H1 (cell line): Measurements from ENCODE around the gene APOBEC3H. TPM values are rescaled to one million over a fixed set of nuclear protein-coding genes. Genes with fewer than 3 reads are reported as not detected.

ENCODE experiments used
- ASH2L ChIP-seq: fragments of 200-600, 300-600 bp; sonication (generic); IDR thresholded peaks from one replicate; pipeline ENCODE4 v1.7.1; 2017; ENCODE audit warnings: low read length
- CBX8 ChIP-seq: fragments of 300-800, 300-1000 bp; sonication (generic); IDR thresholded peaks from 2 replicates; pipeline ENCODE4 v1.7.1; 2016; ENCODE audit warnings: low read depth, low read length, borderline replicate concordance
- CTBP2 ChIP-seq: IDR thresholded peaks from 2 replicates; pipeline ENCODE4 v1.7.0; 2011; ENCODE audit warnings: borderline replicate concordance, mild to moderate bottlenecking, moderate library complexity, mixed read lengths, low read length; ENCODE audit not compliant: insufficient read depth, insufficient read length
- JUND ChIP-seq: IDR thresholded peaks from 2 replicates; pipeline ENCODE4 v1.6.1; 2011; ENCODE audit warnings: mild to moderate bottlenecking, improper control_type of control experiment, low read length
- KDM5A ChIP-seq: fragments of 200-600 bp; IDR thresholded peaks from 2 replicates; pipeline ENCODE4 v1.7.1; 2012; ENCODE audit warnings: mild to moderate bottlenecking, low read length, inconsistent platforms, mixed read lengths
- MAFK ChIP-seq: IDR thresholded peaks from 2 replicates; pipeline ENCODE4 v1.6.1; 2012; ENCODE audit warnings: low read depth, mild to moderate bottlenecking, improper control_type of control experiment, low read length
- POLR2AphosphoS5 ChIP-seq: IDR thresholded peaks from 2 replicates; pipeline ENCODE4 v1.6.1; 2011; ENCODE audit warnings: low read depth, low read length
- RBBP5 ChIP-seq: IDR thresholded peaks from 2 replicates; pipeline ENCODE4 v1.7.1; 2012; ENCODE audit warnings: low read depth, mild to moderate bottlenecking, inconsistent platforms, low read length, moderate library complexity, borderline replicate concordance
- SIRT6 ChIP-seq: IDR thresholded peaks from one replicate; pipeline ENCODE4 v1.7.1; 2012; ENCODE audit warnings: low read length, inconsistent platforms
- TAF7 ChIP-seq: optimal IDR thresholded peaks from 2 replicates; pipeline ENCODE3; 2011; ENCODE audit warnings: low read depth, mild to moderate bottlenecking, inconsistent platforms, low read length, moderate library complexity, borderline replicate concordance
- TBP ChIP-seq: IDR thresholded peaks from 2 replicates; pipeline ENCODE4 v1.6.1; 2011; ENCODE audit warnings: low read depth, low read length, improper control_type of control experiment
- polyA plus RNA-seq, 7 experiments: library from polyadenylated mRNA; depleted of rRNA in 3 of 7; stranded (reverse) in 5 of 7; unstranded in 2 of 7; fragments of >200 nt in 5 of 7; fragments of 200-250 nt in 2 of 7; gene quantifications; 1 replicate in 5 of 7; 2 replicates in 1 of 7; 4 replicates in 1 of 7; pipeline versions ENCODE4 v1.2.1 to v1.2.3, GENCODE V29; 2011 to 2013; ENCODE audit warnings: missing spikeins in 2 of 7, mixed read lengths in 2 of 7
- total RNA-seq: library from RNA; stranded (reverse); fragmentation: NEBNext Ultra II Directional; extraction: Animal tissue kit (Norgen Biotek cat#: 25700); gene quantifications from 2 replicates; pipeline ENCODE4 v1.2.1, GENCODE V29; 2021
- TF ChIP-seq, protein P1 (sequence below): fragments of 300-600 bp; sonication (generic); IDR thresholded peaks from 2 replicates; pipeline ENCODE4 v1.7.1; 2012; ENCODE audit warnings: low read length, moderate library complexity, mild to moderate bottlenecking, inconsistent platforms; ENCODE audit not compliant: insufficient replicate concordance
- TF ChIP-seq, protein P2 (sequence below): IDR thresholded peaks from 2 replicates; pipeline ENCODE4 v1.6.1; 2012; ENCODE audit warnings: inconsistent platforms

APOBEC3H gene
- total and polyA plus RNA-seq, 2 of the 8 experiments (the other 6 are each of a cell fraction or from before 2014, with no cell fraction given) = 0.47 to 0.56 TPM

DNA sequence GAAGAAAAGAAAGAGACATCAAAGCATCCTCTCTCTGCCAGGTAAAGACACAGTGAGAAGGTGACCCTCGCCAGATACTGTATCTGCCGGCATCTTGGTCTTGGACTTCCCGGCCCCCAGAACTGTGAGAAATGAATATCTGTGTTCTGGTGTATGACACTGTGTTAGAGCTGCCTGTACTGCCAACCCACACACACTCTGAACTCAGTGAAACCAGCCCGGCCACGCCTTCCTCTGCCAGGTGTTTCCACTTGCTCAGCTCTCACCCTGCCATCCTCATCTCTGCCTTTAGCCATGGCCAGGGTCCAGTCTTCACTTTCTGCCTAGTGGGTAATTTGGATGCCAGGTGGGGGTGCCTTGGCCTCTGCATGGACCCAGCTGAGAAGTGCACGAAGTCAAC lies 31.5 kb downstream of the APOBEC3H start (continued):
- TF ChIP-seq, protein P1, sequence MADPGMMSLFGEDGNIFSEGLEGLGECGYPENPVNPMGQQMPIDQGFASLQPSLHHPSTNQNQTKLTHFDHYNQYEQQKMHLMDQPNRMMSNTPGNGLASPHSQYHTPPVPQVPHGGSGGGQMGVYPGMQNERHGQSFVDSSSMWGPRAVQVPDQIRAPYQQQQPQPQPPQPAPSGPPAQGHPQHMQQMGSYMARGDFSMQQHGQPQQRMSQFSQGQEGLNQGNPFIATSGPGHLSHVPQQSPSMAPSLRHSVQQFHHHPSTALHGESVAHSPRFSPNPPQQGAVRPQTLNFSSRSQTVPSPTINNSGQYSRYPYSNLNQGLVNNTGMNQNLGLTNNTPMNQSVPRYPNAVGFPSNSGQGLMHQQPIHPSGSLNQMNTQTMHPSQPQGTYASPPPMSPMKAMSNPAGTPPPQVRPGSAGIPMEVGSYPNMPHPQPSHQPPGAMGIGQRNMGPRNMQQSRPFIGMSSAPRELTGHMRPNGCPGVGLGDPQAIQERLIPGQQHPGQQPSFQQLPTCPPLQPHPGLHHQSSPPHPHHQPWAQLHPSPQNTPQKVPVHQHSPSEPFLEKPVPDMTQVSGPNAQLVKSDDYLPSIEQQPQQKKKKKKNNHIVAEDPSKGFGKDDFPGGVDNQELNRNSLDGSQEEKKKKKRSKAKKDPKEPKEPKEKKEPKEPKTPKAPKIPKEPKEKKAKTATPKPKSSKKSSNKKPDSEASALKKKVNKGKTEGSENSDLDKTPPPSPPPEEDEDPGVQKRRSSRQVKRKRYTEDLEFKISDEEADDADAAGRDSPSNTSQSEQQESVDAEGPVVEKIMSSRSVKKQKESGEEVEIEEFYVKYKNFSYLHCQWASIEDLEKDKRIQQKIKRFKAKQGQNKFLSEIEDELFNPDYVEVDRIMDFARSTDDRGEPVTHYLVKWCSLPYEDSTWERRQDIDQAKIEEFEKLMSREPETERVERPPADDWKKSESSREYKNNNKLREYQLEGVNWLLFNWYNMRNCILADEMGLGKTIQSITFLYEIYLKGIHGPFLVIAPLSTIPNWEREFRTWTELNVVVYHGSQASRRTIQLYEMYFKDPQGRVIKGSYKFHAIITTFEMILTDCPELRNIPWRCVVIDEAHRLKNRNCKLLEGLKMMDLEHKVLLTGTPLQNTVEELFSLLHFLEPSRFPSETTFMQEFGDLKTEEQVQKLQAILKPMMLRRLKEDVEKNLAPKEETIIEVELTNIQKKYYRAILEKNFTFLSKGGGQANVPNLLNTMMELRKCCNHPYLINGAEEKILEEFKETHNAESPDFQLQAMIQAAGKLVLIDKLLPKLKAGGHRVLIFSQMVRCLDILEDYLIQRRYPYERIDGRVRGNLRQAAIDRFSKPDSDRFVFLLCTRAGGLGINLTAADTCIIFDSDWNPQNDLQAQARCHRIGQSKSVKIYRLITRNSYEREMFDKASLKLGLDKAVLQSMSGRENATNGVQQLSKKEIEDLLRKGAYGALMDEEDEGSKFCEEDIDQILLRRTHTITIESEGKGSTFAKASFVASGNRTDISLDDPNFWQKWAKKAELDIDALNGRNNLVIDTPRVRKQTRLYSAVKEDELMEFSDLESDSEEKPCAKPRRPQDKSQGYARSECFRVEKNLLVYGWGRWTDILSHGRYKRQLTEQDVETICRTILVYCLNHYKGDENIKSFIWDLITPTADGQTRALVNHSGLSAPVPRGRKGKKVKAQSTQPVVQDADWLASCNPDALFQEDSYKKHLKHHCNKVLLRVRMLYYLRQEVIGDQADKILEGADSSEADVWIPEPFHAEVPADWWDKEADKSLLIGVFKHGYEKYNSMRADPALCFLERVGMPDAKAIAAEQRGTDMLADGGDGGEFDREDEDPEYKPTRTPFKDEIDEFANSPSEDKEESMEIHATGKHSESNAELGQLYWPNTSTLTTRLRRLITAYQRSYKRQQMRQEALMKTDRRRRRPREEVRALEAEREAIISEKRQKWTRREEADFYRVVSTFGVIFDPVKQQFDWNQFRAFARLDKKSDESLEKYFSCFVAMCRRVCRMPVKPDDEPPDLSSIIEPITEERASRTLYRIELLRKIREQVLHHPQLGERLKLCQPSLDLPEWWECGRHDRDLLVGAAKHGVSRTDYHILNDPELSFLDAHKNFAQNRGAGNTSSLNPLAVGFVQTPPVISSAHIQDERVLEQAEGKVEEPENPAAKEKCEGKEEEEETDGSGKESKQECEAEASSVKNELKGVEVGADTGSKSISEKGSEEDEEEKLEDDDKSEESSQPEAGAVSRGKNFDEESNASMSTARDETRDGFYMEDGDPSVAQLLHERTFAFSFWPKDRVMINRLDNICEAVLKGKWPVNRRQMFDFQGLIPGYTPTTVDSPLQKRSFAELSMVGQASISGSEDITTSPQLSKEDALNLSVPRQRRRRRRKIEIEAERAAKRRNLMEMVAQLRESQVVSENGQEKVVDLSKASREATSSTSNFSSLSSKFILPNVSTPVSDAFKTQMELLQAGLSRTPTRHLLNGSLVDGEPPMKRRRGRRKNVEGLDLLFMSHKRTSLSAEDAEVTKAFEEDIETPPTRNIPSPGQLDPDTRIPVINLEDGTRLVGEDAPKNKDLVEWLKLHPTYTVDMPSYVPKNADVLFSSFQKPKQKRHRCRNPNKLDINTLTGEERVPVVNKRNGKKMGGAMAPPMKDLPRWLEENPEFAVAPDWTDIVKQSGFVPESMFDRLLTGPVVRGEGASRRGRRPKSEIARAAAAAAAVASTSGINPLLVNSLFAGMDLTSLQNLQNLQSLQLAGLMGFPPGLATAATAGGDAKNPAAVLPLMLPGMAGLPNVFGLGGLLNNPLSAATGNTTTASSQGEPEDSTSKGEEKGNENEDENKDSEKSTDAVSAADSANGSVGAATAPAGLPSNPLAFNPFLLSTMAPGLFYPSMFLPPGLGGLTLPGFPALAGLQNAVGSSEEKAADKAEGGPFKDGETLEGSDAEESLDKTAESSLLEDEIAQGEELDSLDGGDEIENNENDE = no peak
- TF ChIP-seq MAFK = no peak
- no peak for TF ChIP-seq CBX8
- TF ChIP-seq RBBP5 = no peak
- TF ChIP-seq TBP = no peak
- no peak for TF ChIP-seq ASH2L
- TF ChIP-seq TAF7 = no peak
- TF ChIP-seq KDM5A = no peak
- no peak for TF ChIP-seq JUND
- no peak for TF ChIP-seq SIRT6
- TF ChIP-seq POLR2AphosphoS5 = no peak
- TF ChIP-seq CTBP2 = no peak
- TF ChIP-seq, protein P2, sequence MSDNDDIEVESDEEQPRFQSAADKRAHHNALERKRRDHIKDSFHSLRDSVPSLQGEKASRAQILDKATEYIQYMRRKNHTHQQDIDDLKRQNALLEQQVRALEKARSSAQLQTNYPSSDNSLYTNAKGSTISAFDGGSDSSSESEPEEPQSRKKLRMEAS = no peak
